K562 (cell line): ENCODE data around the gene SERPINB12. TPM values are rescaled to one million over a fixed set of nuclear protein-coding genes. Genes with fewer than 3 reads are reported as not detected.

Source experiments
- ATAC-seq: fragments of 200-7000 bp; cut with Tn5 transposase; 3 replicates; pipeline ENCODE4 v1.9.1; 2020; ENCODE audit warnings: moderate library complexity
- BruUV-seq: library from RNA; stranded (reverse); fragments of 400-500 nt; replicated peaks from 2 replicates; lab custom pipeline; 2021; lab: Mats Ljungman, UMichigan
- CTCF ChIA-PET: fragments of 300-600 bp; formaldehyde crosslinking; extraction: SDS; loops from one replicate; lab custom pipeline; 2021; ENCODE audit warnings: low intra/inter-chr PET ratio; lab: Yijun Ruan, JAX
- POLR2A ChIA-PET: fragments of 300-600, 350-650 bp; sonication (Branson Sonifier 250); formaldehyde crosslinking; extraction: SDS; loops from one replicate; lab custom pipeline; 2021; ENCODE audit warnings: antibody characterized with exemption, inconsistent platforms; lab: Yijun Ruan, JAX
- DNase-seq, 4 experiments: peaks; one replicate each; pipeline versions ENCODE4 v3.0.0 to v3.0.0-alpha.2; 2011 to 2018; ENCODE audit warnings: low spot score in 3 of 4, mixed read lengths in 3 of 4; ENCODE audit errors: extremely low read depth in 1 of 4
- FAIRE-seq: peaks from 2 replicates; lab custom pipeline; 2011; peaks lifted over from hg19 to GRCh38; lab: Jason Lieb, UNC
- H2AFZ ChIP-seq: 2 replicates; pipeline ENCODE4 v1.6.0; 2011; ENCODE audit warnings: low read depth, low read length, control low read depth, inconsistent platforms
- H3K27ac ChIP-seq: fragments of 200-600 bp; 3 replicates; pipeline ENCODE4 v1.8.0; 2011; ENCODE audit warnings: low read depth, mild to moderate bottlenecking, control low read depth, inconsistent platforms, low read length, moderate library complexity, mixed read lengths; ENCODE audit errors: extremely low read depth
- H3K27me3 ChIP-seq, 2 experiments: fragments of 300-600 bp in 1 of 2; 2 replicates in 1 of 2; 3 replicates in 1 of 2; pipeline versions ENCODE4 v1.6.0 to v1.8.0; 2011; ENCODE audit warnings: inconsistent platforms in 2 of 2, low read length in 2 of 2, mild to moderate bottlenecking in 1 of 2, mixed read lengths in 1 of 2, moderate library complexity in 1 of 2; ENCODE audit not compliant: control insufficient read depth in 2 of 2, insufficient read depth in 2 of 2
- H3K36me3 ChIP-seq: fragments of 300-600 bp; 3 replicates; pipeline ENCODE4 v1.8.0; 2011; ENCODE audit warnings: mild to moderate bottlenecking, low read length, inconsistent platforms; ENCODE audit not compliant: control insufficient read depth, insufficient read depth
- H3K4me1 ChIP-seq, 2 experiments: fragments of 200-600 bp in 1 of 2; replicated peaks in 1 of 2; 2 replicates in 1 of 2; 3 replicates in 1 of 2; pipeline versions ENCODE4 v1.5.1 to v1.8.0; 2011; ENCODE audit warnings: inconsistent platforms in 2 of 2, low read length in 2 of 2, mild to moderate bottlenecking in 1 of 2, mixed read lengths in 1 of 2, moderate library complexity in 1 of 2; ENCODE audit not compliant: control insufficient read depth in 2 of 2, insufficient read depth in 2 of 2
- H3K4me2 ChIP-seq: 2 replicates; pipeline ENCODE4 v1.6.1; 2011; ENCODE audit warnings: low read length, control low read depth, inconsistent platforms, mixed read lengths; ENCODE audit not compliant: insufficient read depth
- H3K4me3 ChIP-seq: fragments of 200-600 bp; sonication (generic), shearing (Covaris generic); 2 replicates; pipeline ENCODE4 v1.5.1; 2016; ENCODE audit warnings: control low read depth, inconsistent platforms
- H3K79me2 ChIP-seq: fragments of 200-600 bp; 3 replicates; pipeline ENCODE4 v1.8.0; 2011; ENCODE audit warnings: low read length, inconsistent platforms; ENCODE audit not compliant: control insufficient read depth, insufficient read depth
- H3K9ac ChIP-seq, 2 experiments: 2 replicates each; pipeline versions ENCODE4 v1.6.0 to v1.6.1; 2011; ENCODE audit warnings: low read depth in 2 of 2, low read length in 2 of 2, control low read depth in 1 of 2, inconsistent platforms in 1 of 2, mild to moderate bottlenecking in 1 of 2, mixed read lengths in 1 of 2; ENCODE audit not compliant: insufficient read depth in 1 of 2
- H3K9me1 ChIP-seq: one replicate; pipeline ENCODE4 v1.6.0; 2011; ENCODE audit warnings: inconsistent platforms, mild to moderate bottlenecking, low read length, moderate library complexity; ENCODE audit not compliant: control insufficient read depth, insufficient read depth
- H3K9me3 ChIP-seq: replicated peaks from 2 replicates; pipeline ENCODE4 v1.5.1; 2011; ENCODE audit warnings: low read depth, low read length, inconsistent platforms; ENCODE audit not compliant: control insufficient read depth, insufficient read depth
- H4K20me1 ChIP-seq: replicated peaks from 2 replicates; pipeline ENCODE4 v1.6.1; 2011; ENCODE audit warnings: low read length, inconsistent platforms, mixed read lengths; ENCODE audit not compliant: control insufficient read depth, insufficient read depth
- BRF1 ChIP-seq: IDR thresholded peaks from 3 replicates; pipeline ENCODE4 v1.6.1; 2011; ENCODE audit warnings: borderline replicate concordance, mild to moderate bottlenecking; ENCODE audit not compliant: insufficient read length; ENCODE audit errors: extremely low read depth
- CBFA2T2 ChIP-seq: fragments of 450-650 bp; conservative IDR thresholded peaks from 2 replicates; pipeline ENCODE4 v1.6.1; 2017; ENCODE audit warnings: mild to moderate bottlenecking
- ETV6 ChIP-seq, 3 experiments: fragments of 150-350 bp in 1 of 3; sonication (generic) in 1 of 3; formaldehyde crosslinking in 1 of 3; IDR thresholded peaks; 2 replicates each; pipeline versions ENCODE4 v1.6.1 to v1.8.0; 2014 to 2022; ENCODE audit warnings: borderline replicate concordance in 2 of 3, low read depth in 2 of 3, antibody characterized with exemption in 1 of 3, low read length in 1 of 3, mild to moderate bottlenecking in 1 of 3, missing genetic modification reagents in 1 of 3
- HLTF ChIP-seq: fragments of 450-650 bp; IDR thresholded peaks from 2 replicates; pipeline ENCODE4 v1.6.1; 2016
- HMG20B ChIP-seq: fragments of 250-450 bp; sonication (Bioruptor Pico); IDR thresholded peaks from 2 replicates; pipeline ENCODE4 v1.5.0; 2021; ENCODE audit warnings: mild to moderate bottlenecking
- KLF10 ChIP-seq: fragments of 250-450 bp; sonication (Bioruptor Pico); IDR thresholded peaks from 2 replicates; pipeline ENCODE4 v1.6.1; 2021; ENCODE audit warnings: matching md5 sums
- PCBP1 ChIP-seq: fragments of 200-400 bp; formaldehyde crosslinking; IDR thresholded peaks from 2 replicates; pipeline ENCODE4 v1.6.1; 2018; ENCODE audit warnings: mild to moderate bottlenecking, low read depth, low read length; ENCODE audit not compliant: poor library complexity, severe bottlenecking
- TAL1 ChIP-seq: fragments of 450-650 bp; IDR thresholded peaks from 2 replicates; pipeline ENCODE4 v1.6.1; 2016; ENCODE audit warnings: mild to moderate bottlenecking
- TARDBP ChIP-seq: fragments of 450-650 bp; IDR thresholded peaks from 2 replicates; pipeline ENCODE4 v1.6.1; 2016
- ZNF217 ChIP-seq: sonication (generic); formaldehyde crosslinking; IDR thresholded peaks from 2 replicates; pipeline ENCODE4 v1.8.0; 2022; ENCODE audit warnings: mild to moderate bottlenecking, missing genetic modification reagents
- ZNF583 ChIP-seq: fragments of 250-450 bp; sonication (Bioruptor Pico); IDR thresholded peaks from 2 replicates; pipeline ENCODE4 v1.4.0; 2020
- ZNF668 ChIP-seq: fragments of 250-450 bp; sonication (Bioruptor Pico); IDR thresholded peaks from 2 replicates; pipeline ENCODE4 v1.8.0; 2022; ENCODE audit warnings: mild to moderate bottlenecking, inconsistent platforms
- WGBS: fragments of 100-300 bp; shearing (Covaris generic); methylation state at CpG from one replicate; pipeline ENCODE4 v1.1.6; 2016; ENCODE audit warnings: low coverage, mixed read lengths; ENCODE audit not compliant: insufficient coverage; ENCODE audit errors: missing lambda C conversion rate; 5-methylcytosine and 5-hydroxymethylcytosine counted together
- in situ Hi-C: fragments of 300-500 bp; cut with MboI; formaldehyde crosslinking; loops from 4 replicates; pipeline ENCODE4 v1.15.0; 2018; ENCODE audit warnings: inconsistent platforms, mixed read lengths
- intact Hi-C: fragments of 100-400 bp; cut with micrococcal nuclease; formaldehyde crosslinking; loops from 2 replicates; pipeline ENCODE4 v1.14.2; 2022
- polyA plus RNA-seq, 8 experiments: library from polyadenylated mRNA; depleted of rRNA in 4 of 8; stranded (reverse) in 5 of 8; unstranded in 3 of 8; fragments of >200 nt; fragmentation: Nextera tagmentation in 2 of 8; fragmentation: Illumina TruSeq in 1 of 8; extraction: Ambion mirVana in 2 of 8; extraction: Trizol in 1 of 8; gene quantifications; 2 replicates each; pipeline versions ENCODE4 v1.2.1 to v1.2.3, GENCODE V29; 2011 to 2014; ENCODE audit warnings: inconsistent platforms in 1 of 8, missing spikeins in 1 of 8
- total RNA-seq, 7 experiments: library from RNA; depleted of rRNA in 6 of 7; stranded (reverse); fragments of >200 nt in 6 of 7; fragmentation: Illumina TruSeq in 2 of 7; extraction: Trizol in 2 of 7; gene quantifications; 2 replicates each; pipeline versions ENCODE4 v1.2.1 to v1.2.3, GENCODE V29; 2011 to 2021; ENCODE audit warnings: low replicate concordance in 1 of 7
- TF ChIP-seq, protein P1 (sequence below): IDR thresholded peaks from 2 replicates; pipeline ENCODE4 v1.6.1; 2014; ENCODE audit warnings: antibody characterized with exemption
- TF ChIP-seq, protein P2 (sequence below): fragments of 450-650 bp; IDR thresholded peaks from 2 replicates; pipeline ENCODE4 v1.6.1; 2017; ENCODE audit warnings: antibody characterized with exemption

SERPINB12 gene
- total and polyA plus RNA-seq, 9 of the 15 experiments (the other 6 are each of a cell fraction or from before 2014, with no cell fraction given), result not detected

DNA sequence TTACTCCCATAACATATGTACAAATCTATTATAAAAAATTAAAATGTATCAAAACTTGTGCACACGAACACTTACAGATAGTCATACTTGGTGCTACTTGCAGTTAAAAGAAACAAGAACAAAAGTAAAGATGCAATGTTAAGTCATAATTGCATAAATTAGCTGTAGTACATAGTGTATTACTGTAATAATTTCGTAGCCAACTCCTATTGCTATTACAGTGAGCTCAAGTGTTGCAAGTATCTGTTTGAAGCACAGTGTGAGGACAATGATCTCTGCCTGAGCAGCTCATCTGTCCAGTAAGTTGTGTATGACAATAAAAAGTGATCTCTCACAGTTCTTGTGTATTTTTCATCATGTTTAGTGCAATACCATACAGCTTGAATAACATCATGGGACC, 37.4 kb downstream of the SERPINB12 start:
- no peaks in the 10 kb centered on the region for H3K27me3 ChIP-seq
- no peak for ATAC-seq

More for the DNA sequence above, 37.4 kb downstream of the SERPINB12 start:
- no peaks in the 10 kb centered on the region for H3K4me1 ChIP-seq
- no peak overlapping the region for H3K27ac ChIP-seq
- ChIA-PET CTCF (no interaction called here), POLR2A (interaction anchor here (1.0 kb wide), 1 partner anchor 12 kb away, joined by 3 read pairs; no protein-coding TSS in a partner anchor)
- BruUV-seq, result no TSS peak
- H3K4me2 ChIP-seq, result no peak overlapping the region
- H3K9me1 ChIP-seq, result no peaks in the 10 kb centered on the region
- no peaks in the 10 kb centered on the region for H3K36me3 ChIP-seq
- 0% methylated on average over 2 of the region's 2 CpGs for WGBS
- in situ Hi-C loops, result no loop called here
- intact Hi-C loops, result loop anchor here (2.0 to 10.0 kb wide), 2 partner anchors 61 to 555 kb away; no protein-coding TSS in a partner anchor
- no peak overlapping the region for H3K4me3 ChIP-seq
- H4K20me1 ChIP-seq, result no peaks in the 10 kb centered on the region
- no peak overlapping the region for H3K9ac ChIP-seq
- H3K9me3 ChIP-seq, result no peaks in the 10 kb centered on the region
- DNase-seq, result no peak
- FAIRE-seq, result no peak
- no peaks in the 10 kb centered on the region for H3K79me2 ChIP-seq
- TF ChIP-seq ZNF668 (CRISPR knock-in tag) (no peak), ZNF217 (CRISPR knock-in tag) (no peak), HLTF (no peak), HMG20B (CRISPR knock-in tag) (no peak), BRF1 (no peak), ZNF583 (CRISPR knock-in tag) (no peak), TARDBP (no peak), TAL1 (no peak), CBFA2T2 (no peak), KLF10 (CRISPR knock-in tag) (no peak), PCBP1 (no peak), ETV6 (IDR thresholded peaks at IDR 0.05; ENCODE audit: borderline replicate concordance in 1 of 2, low read depth in 2 of 2, low read length in 1 of 2) (no peak), ETV6 (CRISPR knock-in tag; IDR thresholded peaks at IDR 0.05; ENCODE audit: borderline replicate concordance) (no peak)
- TF ChIP-seq, protein P1, sequence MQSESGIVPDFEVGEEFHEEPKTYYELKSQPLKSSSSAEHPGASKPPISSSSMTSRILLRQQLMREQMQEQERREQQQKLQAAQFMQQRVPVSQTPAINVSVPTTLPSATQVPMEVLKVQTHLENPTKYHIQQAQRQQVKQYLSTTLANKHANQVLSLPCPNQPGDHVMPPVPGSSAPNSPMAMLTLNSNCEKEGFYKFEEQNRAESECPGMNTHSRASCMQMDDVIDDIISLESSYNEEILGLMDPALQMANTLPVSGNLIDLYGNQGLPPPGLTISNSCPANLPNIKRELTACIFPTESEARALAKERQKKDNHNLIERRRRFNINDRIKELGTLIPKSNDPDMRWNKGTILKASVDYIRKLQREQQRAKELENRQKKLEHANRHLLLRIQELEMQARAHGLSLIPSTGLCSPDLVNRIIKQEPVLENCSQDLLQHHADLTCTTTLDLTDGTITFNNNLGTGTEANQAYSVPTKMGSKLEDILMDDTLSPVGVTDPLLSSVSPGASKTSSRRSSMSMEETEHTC, result no peak
- TF ChIP-seq, protein P2, sequence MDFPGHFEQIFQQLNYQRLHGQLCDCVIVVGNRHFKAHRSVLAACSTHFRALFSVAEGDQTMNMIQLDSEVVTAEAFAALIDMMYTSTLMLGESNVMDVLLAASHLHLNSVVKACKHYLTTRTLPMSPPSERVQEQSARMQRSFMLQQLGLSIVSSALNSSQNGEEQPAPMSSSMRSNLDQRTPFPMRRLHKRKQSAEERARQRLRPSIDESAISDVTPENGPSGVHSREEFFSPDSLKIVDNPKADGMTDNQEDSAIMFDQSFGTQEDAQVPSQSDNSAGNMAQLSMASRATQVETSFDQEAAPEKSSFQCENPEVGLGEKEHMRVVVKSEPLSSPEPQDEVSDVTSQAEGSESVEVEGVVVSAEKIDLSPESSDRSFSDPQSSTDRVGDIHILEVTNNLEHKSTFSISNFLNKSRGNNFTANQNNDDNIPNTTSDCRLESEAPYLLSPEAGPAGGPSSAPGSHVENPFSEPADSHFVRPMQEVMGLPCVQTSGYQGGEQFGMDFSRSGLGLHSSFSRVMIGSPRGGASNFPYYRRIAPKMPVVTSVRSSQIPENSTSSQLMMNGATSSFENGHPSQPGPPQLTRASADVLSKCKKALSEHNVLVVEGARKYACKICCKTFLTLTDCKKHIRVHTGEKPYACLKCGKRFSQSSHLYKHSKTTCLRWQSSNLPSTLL, result no peak
- H2AFZ ChIP-seq, result no peak overlapping the region
